Astrocyte of the spinal cord (primary cell): ENCODE results near the gene BMP6.

ENCODE experiments used
- DNase-seq: peaks from one replicate; pipeline ENCODE4 v3.0.0; 2011; ENCODE audit warnings: low read depth, low spot score
- H3K4me3 ChIP-seq: 2 replicates; pipeline ENCODE4 v1.5.1; 2011; ENCODE audit warnings: low read depth, mild to moderate bottlenecking, low read length, moderate library complexity
- in situ Hi-C: cut with HindIII; loops from 2 replicates; pipeline ENCODE4 v1.10.0; 2017; ENCODE audit warnings: low sequenced_read_pairs
- TF ChIP-seq, protein P1 (sequence below): IDR thresholded peaks from 2 replicates; pipeline ENCODE4 v1.5.1; 2012; ENCODE audit warnings: low read depth, mild to moderate bottlenecking, low read length, inconsistent platforms

Gene BMP6

DNA sequence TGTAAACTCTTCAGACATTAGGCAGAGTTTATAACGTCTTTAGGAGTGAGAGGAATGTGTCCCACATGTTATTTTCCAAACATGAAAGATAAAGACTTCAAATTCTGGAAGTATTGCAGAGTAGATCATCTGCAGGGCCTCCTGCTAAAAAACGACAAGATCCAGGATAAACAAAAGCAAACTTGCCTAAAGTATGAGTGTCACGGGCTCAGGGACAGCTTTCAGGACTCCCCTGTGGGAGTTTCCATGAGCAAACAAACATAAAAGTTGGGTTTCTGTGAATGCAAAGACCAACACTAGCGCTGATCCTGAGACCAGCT is 107.8 kb downstream of the BMP6 start:
- TF ChIP-seq, protein P1, sequence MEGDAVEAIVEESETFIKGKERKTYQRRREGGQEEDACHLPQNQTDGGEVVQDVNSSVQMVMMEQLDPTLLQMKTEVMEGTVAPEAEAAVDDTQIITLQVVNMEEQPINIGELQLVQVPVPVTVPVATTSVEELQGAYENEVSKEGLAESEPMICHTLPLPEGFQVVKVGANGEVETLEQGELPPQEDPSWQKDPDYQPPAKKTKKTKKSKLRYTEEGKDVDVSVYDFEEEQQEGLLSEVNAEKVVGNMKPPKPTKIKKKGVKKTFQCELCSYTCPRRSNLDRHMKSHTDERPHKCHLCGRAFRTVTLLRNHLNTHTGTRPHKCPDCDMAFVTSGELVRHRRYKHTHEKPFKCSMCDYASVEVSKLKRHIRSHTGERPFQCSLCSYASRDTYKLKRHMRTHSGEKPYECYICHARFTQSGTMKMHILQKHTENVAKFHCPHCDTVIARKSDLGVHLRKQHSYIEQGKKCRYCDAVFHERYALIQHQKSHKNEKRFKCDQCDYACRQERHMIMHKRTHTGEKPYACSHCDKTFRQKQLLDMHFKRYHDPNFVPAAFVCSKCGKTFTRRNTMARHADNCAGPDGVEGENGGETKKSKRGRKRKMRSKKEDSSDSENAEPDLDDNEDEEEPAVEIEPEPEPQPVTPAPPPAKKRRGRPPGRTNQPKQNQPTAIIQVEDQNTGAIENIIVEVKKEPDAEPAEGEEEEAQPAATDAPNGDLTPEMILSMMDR, result no peak
- no peak for DNase-seq
- H3K4me3 ChIP-seq, result no peak overlapping the region
- in situ Hi-C loops, result no loop called here

DNA sequence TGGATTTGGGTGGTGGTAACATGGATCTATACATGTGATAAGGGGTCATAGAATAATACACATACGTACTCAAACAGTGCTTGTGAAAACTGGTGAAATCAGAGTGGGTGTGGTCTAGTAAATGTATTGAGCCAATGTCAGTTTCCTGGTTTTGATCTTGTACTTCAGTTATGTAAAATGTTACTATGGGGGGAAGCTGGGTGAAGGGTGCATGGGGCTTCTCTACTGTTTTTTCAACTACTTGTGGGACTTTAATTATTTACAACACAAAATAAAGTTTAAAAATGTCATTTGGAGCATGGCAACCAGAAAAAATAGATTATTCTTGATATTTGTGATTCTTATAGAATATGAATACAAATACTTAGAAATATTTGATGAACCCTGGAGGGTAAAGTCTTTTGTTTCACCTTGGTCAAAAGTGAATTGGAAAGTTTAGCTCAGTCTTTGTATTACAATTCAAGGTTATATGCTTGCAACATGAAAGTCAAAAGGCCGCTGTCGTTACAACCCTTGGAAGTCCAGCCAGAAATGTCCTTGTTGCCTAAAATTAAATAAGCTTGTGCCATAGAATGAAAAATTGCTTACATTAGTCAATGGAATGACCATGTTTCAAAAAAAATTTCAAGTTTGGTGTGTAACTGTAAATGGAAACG is 110.6 kb downstream of the BMP6 start:
- in situ Hi-C loops, result no loop called here
- TF ChIP-seq, protein P1, result no peak
- DNase-seq, result no peak
- H3K4me3 ChIP-seq, result no peak overlapping the region

DNA sequence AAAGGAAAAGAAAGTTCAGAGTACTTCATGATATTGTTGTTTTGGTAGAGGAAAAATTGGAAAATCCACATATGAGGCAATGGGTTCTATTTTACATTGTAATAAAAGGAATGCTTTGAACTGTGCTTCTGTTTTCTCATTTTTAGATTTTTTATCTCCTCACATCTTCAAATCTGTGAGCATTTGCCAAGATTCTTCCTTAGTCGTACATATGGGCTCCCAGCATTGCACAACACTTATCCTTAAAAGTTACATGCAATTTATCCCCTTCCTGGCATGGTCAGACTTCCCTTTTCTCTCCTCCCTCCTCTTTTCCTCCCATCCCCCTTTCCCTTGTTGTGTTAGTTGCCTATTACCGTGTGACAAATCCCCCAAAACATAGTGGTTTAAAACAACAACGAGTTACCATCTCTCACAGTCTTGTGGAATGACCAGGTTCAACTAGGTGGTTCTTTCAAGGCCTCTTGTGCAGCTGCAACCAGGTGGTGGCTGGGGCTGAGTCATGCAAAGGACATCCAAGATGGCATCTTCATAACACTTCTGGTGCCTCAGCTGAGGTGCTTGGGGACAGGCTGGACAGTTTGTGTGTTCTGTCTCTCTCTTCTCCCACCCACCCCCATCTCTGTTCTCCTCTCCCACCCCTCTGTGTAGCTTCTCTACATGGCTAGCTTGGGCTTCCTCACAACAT is 116.0 kb downstream of the BMP6 start:
- TF ChIP-seq, protein P1, result no peak
- DNase-seq, result no peak
- no peak overlapping the region for H3K4me3 ChIP-seq
- in situ Hi-C loops, result no loop called here

DNA sequence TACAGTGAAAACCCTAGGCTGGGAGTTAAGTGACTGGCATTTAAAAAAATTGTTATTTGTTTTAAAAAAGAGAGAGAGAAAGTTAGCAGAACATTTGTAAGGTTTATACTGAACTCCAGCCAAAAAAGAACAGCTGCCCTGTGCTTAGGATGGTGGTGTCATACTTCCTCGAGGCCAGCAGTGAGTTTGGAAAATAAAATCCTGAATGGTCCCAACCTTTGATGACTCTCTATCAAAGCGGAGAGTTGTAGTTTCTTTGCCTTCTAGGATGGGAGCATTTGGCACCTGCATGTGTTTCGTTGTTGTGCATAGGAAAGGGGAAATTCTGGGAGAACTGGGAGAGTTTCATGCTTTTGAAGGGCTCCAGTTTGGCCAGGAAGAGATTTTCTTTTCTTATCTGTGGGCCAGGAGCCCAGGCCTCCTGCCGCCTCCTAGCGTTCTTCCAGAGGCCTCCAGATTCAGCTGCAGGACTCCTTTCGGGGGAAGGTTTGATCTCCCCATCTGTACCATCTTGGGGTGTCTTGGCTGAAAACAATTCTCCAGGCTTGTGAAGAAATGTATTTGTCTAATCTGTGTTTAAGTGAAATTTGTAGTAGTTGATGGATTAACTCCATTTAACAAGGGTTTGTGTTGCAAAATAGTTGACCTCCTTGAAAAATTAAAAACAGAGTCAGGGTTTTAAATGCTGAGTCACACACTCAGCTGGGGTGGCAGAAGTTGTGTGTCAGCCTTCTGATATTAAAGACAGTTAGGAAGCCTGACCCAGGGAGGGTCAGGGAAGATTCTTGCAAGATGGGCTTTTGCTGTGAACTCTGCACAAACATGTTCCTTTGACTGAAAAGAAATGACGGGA is 121.3 kb downstream of the BMP6 start:
- TF ChIP-seq, protein P1, result peak; percentile 36

DNA sequence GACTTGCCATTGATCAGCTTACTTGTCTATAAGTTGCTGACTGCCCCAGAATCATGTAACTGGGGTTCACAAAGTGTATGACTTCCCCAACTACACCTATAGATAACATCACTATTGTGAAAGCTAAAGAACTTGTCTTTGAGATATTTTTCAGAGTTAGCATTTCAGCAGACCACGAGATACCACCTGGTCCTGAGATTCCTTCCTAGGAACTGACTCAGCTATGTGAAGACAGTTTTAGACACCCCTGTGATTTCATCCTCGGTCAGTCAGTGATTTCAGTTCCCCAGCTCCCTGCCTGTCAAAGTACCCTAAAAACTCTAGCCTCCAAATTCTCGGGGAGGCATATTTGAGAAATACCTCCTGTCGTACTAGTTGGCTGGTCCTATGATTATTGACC is 122.3 kb downstream of the BMP6 start:
- no peak for DNase-seq
- in situ Hi-C loops, result no loop called here
- no peak overlapping the region for H3K4me3 ChIP-seq
- TF ChIP-seq, protein P1, result no peak

More for the DNA sequence above, 121.3 kb downstream of the BMP6 start:
- no peak overlapping the region for H3K4me3 ChIP-seq
- peak; percentile 50 for DNase-seq
- in situ Hi-C loops, result no loop called here

DNA sequence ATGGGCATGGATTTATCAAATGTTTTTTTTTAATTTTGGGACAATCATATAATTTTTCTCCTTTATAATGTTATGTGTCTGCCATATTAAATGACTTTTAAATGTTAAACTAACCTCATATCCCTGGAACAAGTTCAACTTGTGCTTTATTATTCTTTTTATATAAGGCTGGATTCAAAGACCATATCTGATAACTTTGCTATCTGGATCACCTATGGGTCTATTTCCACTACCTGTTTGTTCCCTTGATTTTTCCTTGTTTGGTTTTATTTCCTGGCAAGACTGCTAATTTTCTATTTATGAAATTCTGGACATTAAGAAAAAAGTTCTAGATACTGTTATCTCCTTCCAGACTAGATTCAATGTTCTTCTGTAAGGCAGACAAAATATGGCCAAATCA is 125.9 kb downstream of the BMP6 start:
- in situ Hi-C loops, result no loop called here
- H3K4me3 ChIP-seq, result no peak overlapping the region
- TF ChIP-seq, protein P1, result no peak
- DNase-seq, result no peak
